A549 (cell line): ENCODE data around the gene GRK6.

Experiments
- BHLHE40 ChIP-seq: IDR thresholded peaks from 2 replicates; pipeline ENCODE4 v1.6.1; 2012; ENCODE audit warnings: low read depth, low read length, inconsistent platforms
- CBX2 ChIP-seq: fragments of 200-600 bp; sonication (generic); IDR thresholded peaks from 2 replicates; pipeline ENCODE4 v1.6.1; 2016; ENCODE audit warnings: low read depth, mild to moderate bottlenecking, borderline replicate concordance
- CTCF ChIP-seq: fragments of >200 bp; sonication (Bioruptor Twin); formaldehyde crosslinking; IDR thresholded peaks from 3 replicates; pipeline ENCODE4 v1.5.1; 2016
- ELK1 ChIP-seq: fragments of 150-350 bp; IDR thresholded peaks from 2 replicates; pipeline ENCODE4 v1.6.1; 2014; ENCODE audit warnings: low read depth, mild to moderate bottlenecking, low read length
- EP300 ChIP-seq, 2 experiments: fragments of >200 bp; sonication (Bioruptor Twin); formaldehyde crosslinking; IDR thresholded peaks; 2 replicates in 1 of 2; 3 replicates in 1 of 2; pipeline ENCODE4 v1.6.1; 2016 to 2017
- NR3C1 ChIP-seq: fragments of >200 bp; sonication (Bioruptor Twin); formaldehyde crosslinking; IDR thresholded peaks from 3 replicates; pipeline ENCODE4 v1.6.1; 2017
- POLR2A ChIP-seq: IDR thresholded peaks from 2 replicates; pipeline ENCODE4 v1.6.1; 2012; ENCODE audit warnings: mild to moderate bottlenecking, low read length
- SMC3 ChIP-seq: fragments of >200 bp; sonication (Bioruptor Twin); formaldehyde crosslinking; IDR thresholded peaks from 3 replicates; pipeline ENCODE4 v1.6.1; 2018; ENCODE audit warnings: inconsistent platforms
- TF ChIP-seq, protein P1 (sequence below): fragments of >200 bp; sonication (Bioruptor Twin); formaldehyde crosslinking; IDR thresholded peaks from 2 replicates; pipeline ENCODE4 v1.6.1; 2016
- TF ChIP-seq, protein P2 (sequence below): fragments of 200-600 bp; sonication (generic); IDR thresholded peaks from 2 replicates; pipeline ENCODE4 v1.6.1; 2016; ENCODE audit warnings: antibody characterized with exemption, mild to moderate bottlenecking, moderate library complexity

DNA sequence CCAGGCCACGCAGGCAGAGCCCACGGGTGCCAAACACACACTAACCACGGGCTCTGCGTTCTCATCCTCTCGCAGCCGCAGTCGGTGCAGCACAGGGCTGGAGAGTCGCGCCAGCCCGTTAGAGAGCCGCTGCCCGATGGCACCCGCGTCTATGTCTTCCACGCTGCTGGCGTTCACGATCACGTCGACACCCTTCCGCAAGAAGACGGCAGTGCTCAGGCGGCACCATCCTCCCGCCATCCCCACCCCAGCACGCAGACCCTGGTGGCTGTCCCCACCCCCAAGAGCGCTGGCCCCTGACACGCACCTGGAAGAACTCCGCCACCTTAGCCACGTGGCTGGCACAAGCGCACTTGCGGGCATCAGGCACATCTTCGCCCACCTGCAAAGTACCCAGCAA, 41.0 kb downstream of the GRK6 start:
- TF ChIP-seq SMC3 (no peak), ELK1 (no peak), CTCF (no peak), EP300 (IDR thresholded peaks at IDR 0.05) (no peak), POLR2A (no peak), NR3C1 (no peak), CBX2 (no peak), BHLHE40 (no peak)
- TF ChIP-seq, protein P1, sequence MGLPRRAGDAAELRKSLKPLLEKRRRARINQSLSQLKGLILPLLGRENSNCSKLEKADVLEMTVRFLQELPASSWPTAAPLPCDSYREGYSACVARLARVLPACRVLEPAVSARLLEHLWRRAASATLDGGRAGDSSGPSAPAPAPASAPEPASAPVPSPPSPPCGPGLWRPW: no peak
- TF ChIP-seq, protein P2, sequence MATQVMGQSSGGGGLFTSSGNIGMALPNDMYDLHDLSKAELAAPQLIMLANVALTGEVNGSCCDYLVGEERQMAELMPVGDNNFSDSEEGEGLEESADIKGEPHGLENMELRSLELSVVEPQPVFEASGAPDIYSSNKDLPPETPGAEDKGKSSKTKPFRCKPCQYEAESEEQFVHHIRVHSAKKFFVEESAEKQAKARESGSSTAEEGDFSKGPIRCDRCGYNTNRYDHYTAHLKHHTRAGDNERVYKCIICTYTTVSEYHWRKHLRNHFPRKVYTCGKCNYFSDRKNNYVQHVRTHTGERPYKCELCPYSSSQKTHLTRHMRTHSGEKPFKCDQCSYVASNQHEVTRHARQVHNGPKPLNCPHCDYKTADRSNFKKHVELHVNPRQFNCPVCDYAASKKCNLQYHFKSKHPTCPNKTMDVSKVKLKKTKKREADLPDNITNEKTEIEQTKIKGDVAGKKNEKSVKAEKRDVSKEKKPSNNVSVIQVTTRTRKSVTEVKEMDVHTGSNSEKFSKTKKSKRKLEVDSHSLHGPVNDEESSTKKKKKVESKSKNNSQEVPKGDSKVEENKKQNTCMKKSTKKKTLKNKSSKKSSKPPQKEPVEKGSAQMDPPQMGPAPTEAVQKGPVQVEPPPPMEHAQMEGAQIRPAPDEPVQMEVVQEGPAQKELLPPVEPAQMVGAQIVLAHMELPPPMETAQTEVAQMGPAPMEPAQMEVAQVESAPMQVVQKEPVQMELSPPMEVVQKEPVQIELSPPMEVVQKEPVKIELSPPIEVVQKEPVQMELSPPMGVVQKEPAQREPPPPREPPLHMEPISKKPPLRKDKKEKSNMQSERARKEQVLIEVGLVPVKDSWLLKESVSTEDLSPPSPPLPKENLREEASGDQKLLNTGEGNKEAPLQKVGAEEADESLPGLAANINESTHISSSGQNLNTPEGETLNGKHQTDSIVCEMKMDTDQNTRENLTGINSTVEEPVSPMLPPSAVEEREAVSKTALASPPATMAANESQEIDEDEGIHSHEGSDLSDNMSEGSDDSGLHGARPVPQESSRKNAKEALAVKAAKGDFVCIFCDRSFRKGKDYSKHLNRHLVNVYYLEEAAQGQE: no peak
